GM19455 (cell line): ENCODE data around the gene ZNF24.

Experiments used
- ATAC-seq: cut with Tn5 transposase; IDR thresholded peaks from one replicate; pipeline ENCODE4 v1.9.1; 2021; ENCODE audit not compliant: unreplicated experiment

Gene ZNF24

DNA sequence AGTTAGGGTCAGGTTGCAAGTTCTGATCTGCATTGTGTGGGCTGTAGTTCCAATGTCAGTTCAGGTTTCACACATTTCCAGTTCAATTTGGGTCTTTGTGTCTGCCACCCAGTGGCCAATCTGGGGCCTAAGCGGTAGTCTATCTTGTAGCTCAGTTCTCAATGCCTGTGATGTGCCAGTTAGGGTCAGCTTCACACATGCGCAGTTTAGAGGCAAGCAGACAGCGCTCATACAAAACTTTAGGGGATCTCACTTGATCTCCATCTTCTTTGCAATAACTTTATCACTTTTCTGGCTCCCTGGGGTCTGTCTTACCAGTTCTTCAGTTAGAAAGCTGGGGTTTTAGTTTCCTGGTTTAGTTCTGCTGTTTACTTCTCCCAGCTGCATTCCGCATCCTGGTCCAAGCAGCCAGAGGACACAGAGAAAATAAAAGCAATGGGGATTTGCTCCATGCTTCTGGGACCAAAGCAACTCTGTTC, 11.0 kb upstream of the ZNF24 start:
- ATAC-seq, result peak; percentile 89

DNA sequence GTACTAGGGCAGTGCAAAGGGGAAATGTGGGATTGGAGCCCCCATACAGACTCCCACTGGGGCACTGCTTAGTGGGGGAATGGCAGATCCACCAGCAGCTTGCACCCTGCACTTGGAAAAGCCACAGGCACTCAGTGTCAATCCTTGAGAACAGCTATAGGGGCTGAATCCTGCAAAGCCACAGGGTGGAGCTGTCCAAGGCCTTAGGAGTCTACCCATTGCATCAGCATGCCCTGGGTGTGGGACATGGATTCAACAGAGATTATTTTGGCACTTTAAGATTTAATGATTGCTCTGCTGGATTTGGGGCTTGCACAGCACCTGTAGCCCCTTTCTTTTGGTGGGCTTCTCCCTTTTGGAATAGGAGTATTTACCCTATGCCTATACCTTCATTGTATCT, 8.6 kb upstream of the ZNF24 start:
- no peak for ATAC-seq

DNA sequence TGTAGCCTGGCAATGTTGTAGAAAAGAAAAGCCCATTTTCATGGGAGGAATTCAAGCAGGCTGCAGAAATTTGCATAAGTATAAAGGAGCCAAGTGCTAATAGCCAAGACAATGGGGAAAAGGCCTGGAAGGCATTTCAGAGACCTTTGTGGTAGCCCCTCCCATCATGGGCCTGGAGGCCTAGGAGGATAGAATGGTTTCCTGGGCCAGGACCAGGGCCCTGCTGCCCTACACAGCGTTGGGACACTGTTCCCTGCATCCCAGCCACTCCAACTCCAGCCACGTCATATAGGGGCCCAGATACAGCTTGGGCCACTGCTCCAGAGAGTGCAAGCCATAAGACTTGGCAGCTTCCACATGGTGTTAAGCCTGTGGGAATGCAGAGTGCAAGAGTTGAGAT, 8.1 kb upstream of the ZNF24 start:
- ATAC-seq, result no peak

- no peak for ATAC-seq
Observed at GRCh38 chr18:35348001-35348400, 3.8 kb upstream of the ZNF24 start.

DNA sequence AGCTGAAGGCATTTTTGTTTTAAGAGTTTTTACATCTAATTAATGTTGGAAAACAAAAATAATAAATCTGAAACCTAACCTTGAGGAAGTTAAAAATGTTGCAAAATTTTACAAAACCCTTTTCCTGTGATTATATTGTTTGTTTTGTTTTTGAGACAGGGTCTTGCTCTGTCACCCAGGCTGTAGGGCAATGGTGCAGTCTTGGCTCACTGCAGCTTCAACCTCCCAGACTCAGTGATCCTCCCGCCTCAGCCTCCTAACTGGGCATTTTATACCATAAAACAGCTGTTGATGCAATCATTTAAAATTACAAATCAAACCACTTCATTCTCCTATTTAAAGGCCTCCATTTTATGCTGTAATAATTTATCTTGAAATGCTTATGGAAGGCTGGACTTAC, 1.7 kb upstream of the ZNF24 start:
- no peak for ATAC-seq

DNA sequence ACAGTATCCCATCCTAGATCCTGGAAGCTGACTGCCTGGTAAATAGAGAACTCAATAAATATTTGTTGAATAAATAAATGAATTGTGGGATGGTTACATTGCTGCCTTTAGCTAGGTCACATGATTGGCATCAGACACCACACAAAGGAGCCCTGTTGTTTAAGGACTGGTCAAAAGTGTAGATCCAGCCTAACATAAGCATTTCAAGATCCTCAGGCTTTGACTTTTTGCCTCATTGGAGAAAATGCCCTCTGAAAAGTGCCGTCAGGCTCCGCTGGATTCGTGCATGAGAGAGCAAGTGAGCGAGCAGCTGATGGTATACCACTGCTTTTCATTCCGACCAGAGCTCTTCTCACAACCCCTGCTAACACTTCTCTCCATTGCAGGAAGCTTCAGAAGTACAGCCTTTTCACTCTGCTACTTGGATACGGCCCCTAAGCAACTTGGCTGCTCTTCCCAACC, 1.3 kb upstream of the ZNF24 start:
- ATAC-seq, result no peak

DNA sequence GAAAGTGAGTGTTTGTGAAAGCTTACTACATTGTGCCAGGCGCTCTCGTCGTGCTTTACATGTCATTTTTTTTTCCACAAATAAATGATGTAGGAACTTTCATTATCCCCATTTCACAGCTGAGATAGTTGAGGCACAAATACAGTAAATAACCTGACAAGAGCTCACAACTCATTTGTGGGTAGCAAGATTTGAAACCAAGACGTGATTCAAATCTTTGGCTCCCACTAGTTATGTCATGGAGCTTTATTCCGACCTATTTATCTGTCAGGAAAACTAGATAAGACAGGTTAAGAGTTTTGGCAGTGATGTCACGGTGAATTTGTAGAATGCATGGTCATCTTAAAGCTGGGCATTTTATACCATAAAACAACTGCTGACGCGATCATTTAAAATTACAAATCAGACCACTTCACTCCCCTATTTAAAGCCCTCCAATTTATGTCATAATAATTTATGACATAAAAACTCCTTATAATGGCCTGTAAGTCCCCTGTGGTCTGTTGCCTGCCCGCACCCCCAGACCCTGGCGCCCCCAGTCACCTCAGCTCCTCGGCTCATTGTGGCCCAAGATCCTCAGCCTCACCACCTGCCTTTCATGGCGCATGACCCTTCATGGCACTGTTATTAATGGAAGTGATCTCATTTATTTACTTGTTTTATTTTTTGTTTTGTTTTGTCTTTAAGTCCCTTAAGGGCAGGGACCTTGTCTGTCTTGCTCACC, 678 bp upstream of the ZNF24 start:
- ATAC-seq, result no peak

DNA sequence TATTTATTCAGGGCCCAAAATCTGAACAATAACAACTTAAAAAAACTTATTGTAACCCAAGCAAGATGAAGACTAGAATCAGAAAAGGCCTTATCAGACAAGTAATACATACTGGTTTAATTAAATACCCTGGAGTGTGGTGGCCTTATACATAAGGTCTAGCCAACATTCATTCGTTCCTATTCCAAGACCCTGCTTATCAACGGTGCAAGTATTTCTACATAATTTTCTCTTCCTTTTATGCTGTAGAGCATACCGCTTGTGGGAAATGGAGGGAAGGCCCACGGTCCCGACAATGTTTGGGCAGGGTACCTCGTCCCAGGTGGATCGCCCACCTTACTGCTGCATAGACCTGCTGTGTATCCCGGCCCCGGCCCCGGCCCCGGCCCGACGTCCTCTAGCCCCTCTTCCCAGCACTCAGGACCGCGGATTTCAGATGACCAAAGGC, 708 bp downstream of the ZNF24 start:
- ATAC-seq, result peak; percentile 0

- no peak for ATAC-seq
Observed at GRCh38 chr18:35337286-35337685, 6.9 kb downstream of the ZNF24 start.

DNA sequence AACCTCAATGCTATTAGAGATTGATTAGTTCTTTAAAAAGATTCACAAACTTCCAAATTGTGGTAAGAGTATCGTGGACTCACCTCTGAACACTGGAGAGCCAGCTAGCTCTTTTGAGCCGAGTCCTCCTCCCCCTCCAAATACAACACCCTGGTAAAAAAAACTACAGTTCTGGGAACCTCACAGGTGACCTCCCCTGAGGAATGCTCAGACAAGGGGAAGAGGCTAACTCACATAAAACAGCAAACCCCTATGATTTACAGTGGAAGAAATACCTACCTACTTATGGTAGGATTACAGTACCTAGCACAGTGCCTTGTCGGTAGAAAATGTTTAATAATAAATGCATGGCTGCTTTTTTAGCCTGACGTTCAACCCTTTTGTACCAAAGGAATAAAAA, 8.4 kb downstream of the ZNF24 start:
- ATAC-seq, result no peak

- no peak for ATAC-seq
Observed at GRCh38 chr18:35334821-35335220, 9.4 kb downstream of the ZNF24 start.

DNA sequence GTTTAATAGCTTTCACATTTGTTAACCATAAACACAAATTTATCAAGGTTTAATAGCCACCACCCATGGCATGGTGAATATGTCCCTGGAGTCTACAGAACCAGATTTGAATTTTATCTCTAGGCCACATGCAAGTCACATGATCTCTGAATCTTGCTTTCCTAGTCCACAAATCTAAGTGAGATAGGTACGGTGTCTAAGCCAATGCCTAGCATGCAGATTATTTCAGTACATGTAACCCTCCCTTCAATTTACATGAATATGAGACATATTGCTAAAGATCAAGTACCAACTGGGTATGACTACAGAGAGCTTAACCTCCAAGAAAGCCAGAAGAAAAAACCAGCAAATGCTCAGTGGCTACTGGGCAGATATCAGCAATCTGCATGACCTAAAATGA, 10.0 kb downstream of the ZNF24 start:
- ATAC-seq, result no peak

DNA sequence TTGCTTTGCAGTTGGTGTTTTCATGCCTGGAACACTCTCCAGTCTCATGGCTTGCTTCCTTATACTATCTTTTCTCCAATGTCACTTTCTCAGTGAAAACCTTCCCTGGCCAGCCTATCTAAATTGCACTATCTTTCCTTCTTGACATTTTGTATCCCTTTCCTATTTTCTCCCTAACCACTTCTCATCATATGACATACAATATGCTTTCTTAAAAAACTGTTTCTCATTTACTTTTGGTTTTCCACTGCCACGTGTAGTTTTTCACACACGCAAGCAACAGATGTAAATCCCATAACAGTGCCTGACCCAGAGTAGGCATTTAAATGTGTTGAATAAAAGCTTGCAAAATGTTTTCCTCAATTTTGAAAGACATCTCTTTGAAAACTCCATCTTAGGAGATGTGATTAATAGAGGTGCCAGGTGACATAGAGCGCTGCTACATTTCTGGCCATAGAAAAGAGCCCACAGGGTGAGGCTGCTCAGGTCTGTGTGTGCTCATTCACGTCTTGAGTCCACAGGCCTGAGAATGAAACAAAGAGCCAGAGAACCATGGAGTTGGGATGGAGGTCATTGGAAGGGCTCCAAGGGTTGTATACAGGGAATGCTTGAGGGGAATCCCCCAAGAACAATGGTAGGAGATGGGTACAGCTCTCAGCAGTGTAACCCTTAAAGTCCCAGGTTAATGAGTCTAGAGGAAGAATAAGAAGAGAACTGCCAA, 12.7 kb downstream of the ZNF24 start:
- ATAC-seq, result no peak

DNA sequence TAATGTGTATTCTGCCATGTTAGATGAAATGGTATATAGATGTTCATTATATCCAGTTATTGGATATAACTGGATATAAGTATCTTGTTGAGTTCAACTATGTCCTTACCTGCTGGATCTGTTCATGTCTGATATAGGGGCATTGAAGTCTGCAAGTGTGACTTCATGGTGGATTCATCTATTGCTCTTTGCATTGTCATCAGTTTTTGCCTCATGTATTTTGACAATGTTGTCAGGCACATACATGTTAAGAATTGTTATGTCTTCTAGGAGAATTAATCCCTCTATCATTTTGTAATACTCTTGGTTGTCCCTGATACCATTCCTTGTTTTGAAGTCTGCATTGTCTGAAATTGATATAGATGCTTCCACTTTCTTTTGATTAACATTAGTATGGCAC, 15.4 kb downstream of the ZNF24 start:
- ATAC-seq, result no peak

GRCh38 chr18:35326695-35327387, 17.4 kb downstream of the ZNF24 start:
- no peak for ATAC-seq

- ATAC-seq, result no peak
Observed at GRCh38 chr18:35324926-35325655, 19.1 kb downstream of the ZNF24 start.

- no peak for ATAC-seq
Observed at GRCh38 chr18:35322486-35323458, 21.4 kb downstream of the ZNF24 start.

- ATAC-seq, result no peak
Observed at GRCh38 chr18:35311496-35311895, 32.7 kb downstream of the ZNF24 start.

- ATAC-seq, result no peak
Observed at GRCh38 chr18:35306588-35307250, 37.5 kb downstream of the ZNF24 start.
